Central memory CD4-positive, alpha-beta T cell (primary cell): ENCODE results near the gene HOTAIR.

Experiments used
- DNase-seq: peaks from one replicate; pipeline ENCODE4 v3.0.0; 2022

The HOTAIR gene

GRCh38 chr12:53958128-53958527 is 16.6 kb downstream of the HOTAIR start:
- DNase-seq, result no peak

GRCh38 chr12:53956914-53957536 is 17.7 kb downstream of the HOTAIR start:
- no peak for DNase-seq

GRCh38 chr12:53956251-53956887 is 18.4 kb downstream of the HOTAIR start:
- no peak for DNase-seq

GRCh38 chr12:53955776-53956250 is 18.9 kb downstream of the HOTAIR start:
- DNase-seq, result no peak

GRCh38 chr12:53955036-53955775 is 19.5 kb downstream of the HOTAIR start:
- DNase-seq, result no peak

GRCh38 chr12:53954694-53955035 is 20.1 kb downstream of the HOTAIR start, which contains the start of gene HOXC12:
Gene HOXC12 (plus strand): TSS chr12:53954903. CDS start chr12:53954930, 27 bp downstream.
- DNase-seq, result no peak

GRCh38 chr12:53953831-53954693 is 20.7 kb downstream of the HOTAIR start:
- no peak for DNase-seq

GRCh38 chr12:53952871-53953734 is 21.7 kb downstream of the HOTAIR start:
- no peak for DNase-seq

GRCh38 chr12:53952335-53952694 is 22.4 kb downstream of the HOTAIR start:
- DNase-seq, result no peak

- no peak for DNase-seq
These were observed 23.0 kb downstream of the HOTAIR start for GRCh38 chr12:53951577-53952334.

GRCh38 chr12:53950789-53951576 is 23.8 kb downstream of the HOTAIR start:
- DNase-seq, result no peak

- DNase-seq, result no peak
These were observed 24.3 kb downstream of the HOTAIR start for GRCh38 chr12:53950437-53950773.

- DNase-seq, result no peak
These were observed 24.9 kb downstream of the HOTAIR start for GRCh38 chr12:53949631-53950436.

- DNase-seq, result no peak
These were observed 25.8 kb downstream of the HOTAIR start for GRCh38 chr12:53948650-53949593.

GRCh38 chr12:53947743-53948142 is 27.0 kb downstream of the HOTAIR start:
- DNase-seq, result no peak

- DNase-seq, result no peak
These were observed 29.6 kb downstream of the HOTAIR start for GRCh38 chr12:53944907-53945847.

GRCh38 chr12:53944209-53944608 is 30.5 kb downstream of the HOTAIR start:
- DNase-seq, result no peak
